GM12891 (cell line): ENCODE results near the gene ZGRF1.
"Not testable (repeated sequence)": the region's sequence is repeated elsewhere in the genome, so short reads cannot be mapped to it uniquely, and the experiment has no call there.

Experiments
- PAX5 ChIP-seq: IDR thresholded peaks from 2 replicates; pipeline ENCODE4 v1.6.1; 2011; ENCODE audit warnings: low read length, moderate library complexity, mild to moderate bottlenecking; ENCODE audit not compliant: insufficient read depth, severe bottlenecking
- POLR2A ChIP-seq: IDR thresholded peaks from 2 replicates; pipeline ENCODE4 v1.6.1; 2011; ENCODE audit warnings: low read depth, low read length, control low read depth
- POLR2AphosphoS5 ChIP-seq: IDR thresholded peaks from 2 replicates; pipeline ENCODE4 v1.6.1; 2011; ENCODE audit warnings: low read depth, low read length, control low read depth
- POU2F2 ChIP-seq: IDR thresholded peaks from 2 replicates; pipeline ENCODE4 v1.6.1; 2011; ENCODE audit warnings: low read depth, mild to moderate bottlenecking, control low read depth, low read length, moderate library complexity
- SPI1 ChIP-seq: IDR thresholded peaks from 2 replicates; pipeline ENCODE4 v1.6.1; 2011; ENCODE audit warnings: low read depth, low read length, control low read depth
- TAF1 ChIP-seq: IDR thresholded peaks from 2 replicates; pipeline ENCODE4 v1.6.1; 2011; ENCODE audit warnings: low read depth, low read length, control low read depth

GRCh38 chr4:112522431-112522830 is 114.3 kb downstream of the ZGRF1 start:
- not testable (repeated sequence) for TF ChIP-seq POLR2AphosphoS5, TAF1, POLR2A, SPI1, PAX5, POU2F2
